Skeletal muscle tissue (tissue), 4 donors: ENCODE data around the gene SAMD3. TPM values are rescaled to one million over a fixed set of nuclear protein-coding genes. Genes with fewer than 3 reads are reported as not detected.
"Not testable (repeated sequence)": the region's sequence is repeated elsewhere in the genome, so short reads cannot be mapped to it uniquely, and the experiment has no call there.

ENCODE experiments used
- H3K27ac ChIP-seq: one replicate; pipeline ENCODE4 v1.7.0; 2013; ENCODE audit warnings: mild to moderate bottlenecking, low read depth, low read length, inconsistent platforms
- H3K27me3 ChIP-seq, 3 donors: one replicate each; pipeline ENCODE4 v1.7.0; 2013; ENCODE audit warnings: low read length in 3 of 3; ENCODE audit not compliant: control insufficient read depth in 3 of 3, insufficient read depth in 3 of 3
- H3K36me3 ChIP-seq, 3 donors: one replicate each; pipeline ENCODE4 v1.7.0; 2013; ENCODE audit warnings: low read length in 3 of 3; ENCODE audit not compliant: control insufficient read depth in 3 of 3, insufficient read depth in 3 of 3
- H3K4me1 ChIP-seq, 3 donors: one replicate each; pipeline ENCODE4 v1.7.0; 2013; ENCODE audit warnings: low read length in 3 of 3, mild to moderate bottlenecking in 3 of 3; ENCODE audit not compliant: control insufficient read depth in 3 of 3, insufficient read depth in 3 of 3
- H3K4me3 ChIP-seq, 3 donors: one replicate each; pipeline ENCODE4 v1.7.0; 2013; ENCODE audit warnings: low read length in 3 of 3
- H3K9ac ChIP-seq, 3 donors: one replicate each; pipeline ENCODE4 v1.7.0; 2013; ENCODE audit warnings: low read length in 3 of 3, mild to moderate bottlenecking in 3 of 3, moderate library complexity in 2 of 3, low read depth in 1 of 3
- H3K9me3 ChIP-seq, 3 donors: one replicate each; pipeline ENCODE4 v1.7.0; 2013; ENCODE audit warnings: low read length in 3 of 3; ENCODE audit not compliant: control insufficient read depth in 3 of 3
- total RNA-seq: library from RNA; depleted of rRNA; stranded (reverse); fragments of >200 nt; gene quantifications from one replicate; pipeline ENCODE4 v1.2.3, GENCODE V29; 2014
- donor health status: Osteomylitis.

SAMD3 gene, protein sequence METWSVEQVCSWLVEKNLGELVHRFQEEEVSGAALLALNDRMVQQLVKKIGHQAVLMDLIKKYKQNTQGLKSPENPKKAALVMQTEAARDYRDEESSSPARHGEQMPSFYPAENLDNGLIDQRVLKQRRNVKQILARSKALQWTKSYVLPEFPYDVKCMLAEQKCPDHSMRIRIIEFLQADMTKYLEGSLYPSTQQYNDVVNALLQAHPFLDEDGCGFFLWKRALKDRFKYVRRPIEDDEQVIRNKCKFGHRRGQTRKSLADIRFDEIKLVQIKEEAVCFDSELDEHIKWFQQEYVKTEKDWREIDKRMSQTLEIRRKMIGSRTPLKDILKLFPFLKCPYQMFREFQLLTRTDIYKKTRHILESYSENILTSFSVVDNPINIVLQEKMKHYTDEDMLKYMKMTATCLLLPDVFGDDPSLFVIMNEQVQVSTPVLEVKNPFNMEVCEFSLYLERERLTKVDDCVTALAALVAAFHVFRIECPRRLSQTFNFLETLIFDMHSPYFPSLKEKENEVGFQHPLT
- 8.9 TPM for total RNA-seq

DNA sequence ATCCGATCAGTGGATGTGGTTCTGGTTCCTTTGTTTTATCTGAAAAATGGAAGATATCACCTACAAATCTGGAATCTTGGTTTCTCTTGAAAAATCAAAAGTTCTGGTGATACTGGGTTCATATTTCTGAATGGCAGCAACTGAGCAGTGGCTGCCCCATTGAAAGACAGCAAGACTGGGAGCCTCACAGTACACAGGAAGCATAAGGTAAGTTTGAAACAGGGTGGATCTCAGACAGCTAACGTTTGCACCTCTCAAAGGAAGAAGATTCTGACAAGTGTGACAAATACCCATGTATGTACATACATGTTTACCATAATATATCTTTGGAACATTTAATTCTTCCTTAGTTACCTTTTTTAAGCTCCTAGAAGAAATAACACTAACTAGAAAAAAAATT is at the start of gene SAMD3:
TSS of gene SAMD3 (minus strand) at position 177 of the 400 bp plus-strand sequence. CDS start 7,678 bp downstream, outside the sequence.
- no peaks in the 10 kb centered on the region for H3K36me3 ChIP-seq
- H3K4me3 ChIP-seq = no peak within 1 kb of the TSS
- no peaks in the 10 kb centered on the region for H3K9me3 ChIP-seq
- H3K27me3 ChIP-seq = peaks cover 0 to 4% (median 0%) of the 10 kb centered on the region in 3 donors
- H3K9ac ChIP-seq = no peak within 1 kb of the TSS
- H3K4me1 ChIP-seq = no peaks in the 10 kb centered on the region
- H3K27ac ChIP-seq = no peak within 1 kb of the TSS

DNA sequence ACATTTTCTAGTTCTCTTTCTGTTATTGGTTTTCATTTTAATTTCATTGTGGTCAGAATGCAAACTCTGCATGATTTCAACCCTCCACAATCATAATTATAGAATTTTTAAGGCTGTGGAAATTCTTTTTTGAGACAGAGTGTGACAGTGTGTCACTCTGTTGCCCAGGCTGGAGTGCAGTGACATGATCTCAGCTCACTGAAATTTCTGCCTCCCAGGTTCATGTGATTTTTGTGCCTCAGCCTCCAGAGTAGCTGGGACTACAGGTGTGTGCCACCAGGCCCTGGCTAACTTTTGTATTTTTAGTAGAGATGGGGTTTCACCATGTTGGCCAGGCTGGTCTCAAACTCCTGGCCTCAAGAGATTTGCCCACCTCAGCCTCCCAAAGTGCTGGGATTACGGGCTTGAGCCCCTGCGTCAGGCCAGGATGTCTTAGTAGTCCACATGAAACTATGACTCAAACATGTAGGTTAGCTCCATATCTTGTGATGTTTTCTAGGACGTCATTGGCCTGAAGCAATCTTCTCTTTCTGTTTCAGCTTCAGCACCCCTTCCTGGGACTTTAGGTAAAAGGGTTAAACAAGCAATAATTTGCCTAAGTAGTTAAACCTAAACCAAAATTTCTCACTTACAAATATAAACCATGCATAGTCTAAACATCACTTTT is 47.4 kb upstream of the SAMD3 start:
- peaks cover 0 to 4% (median 0%) of the 10 kb centered on the region in 3 donors for H3K9me3 ChIP-seq
- no peak overlapping the region for H3K9ac ChIP-seq
- H3K36me3 ChIP-seq = no peaks in the 10 kb centered on the region
- H3K4me1 ChIP-seq = no peaks in the 10 kb centered on the region
- no peaks in the 10 kb centered on the region for H3K27me3 ChIP-seq
- no peak overlapping the region for H3K4me3 ChIP-seq
- H3K27ac ChIP-seq = no peak overlapping the region

DNA sequence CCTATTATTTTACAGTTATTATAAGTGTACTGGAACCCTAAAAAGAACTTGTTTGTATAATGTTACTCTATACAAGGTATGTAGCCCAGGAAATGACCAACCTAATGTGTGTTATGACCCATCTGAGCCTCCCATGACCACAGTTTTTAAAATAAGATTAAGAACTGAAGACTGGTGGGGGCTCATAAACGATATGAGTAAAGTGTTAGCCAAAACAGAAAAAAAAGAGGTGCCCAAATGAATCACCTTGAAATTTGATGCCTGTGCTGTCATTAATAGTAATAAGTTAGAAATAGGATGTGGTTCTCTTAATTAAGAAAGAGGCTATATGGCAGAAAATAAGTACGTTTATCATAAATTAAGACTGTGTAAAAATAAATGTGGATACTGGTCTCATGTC is 42.8 kb upstream of the SAMD3 start:
- H3K27me3 ChIP-seq, H3K36me3 ChIP-seq, H3K9ac ChIP-seq, H3K4me1 ChIP-seq, H3K27ac ChIP-seq, H3K9me3 ChIP-seq, H3K4me3 ChIP-seq: not testable (repeated sequence)

DNA sequence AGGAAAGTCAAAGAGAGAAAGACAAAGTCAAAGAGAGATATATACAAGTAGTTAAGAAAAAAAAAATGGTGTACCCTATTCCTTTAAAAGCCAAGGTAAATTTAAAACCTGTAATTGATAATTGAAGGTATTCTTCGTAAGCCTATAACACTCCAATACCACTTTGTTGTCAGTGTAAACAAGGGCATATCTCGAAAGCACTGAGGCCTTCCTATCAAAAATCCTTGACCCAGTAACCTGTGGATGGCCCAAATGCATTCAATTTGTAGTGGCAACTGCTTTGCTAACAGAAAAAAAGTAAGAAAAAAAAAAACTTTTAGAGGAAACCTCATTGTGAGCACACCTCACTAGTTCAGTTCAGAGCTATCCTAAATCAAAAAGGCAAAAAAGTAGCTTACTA is 39.3 kb upstream of the SAMD3 start:
- Histone ChIP-seq H3K9ac (no peak overlapping the region), H3K27me3 (no peaks in the 10 kb centered on the region), H3K9me3 (no peaks in the 10 kb centered on the region), H3K4me3 (no peak overlapping the region), H3K36me3 (no peaks in the 10 kb centered on the region), H3K4me1 (no peaks in the 10 kb centered on the region), H3K27ac (no peak overlapping the region)

DNA sequence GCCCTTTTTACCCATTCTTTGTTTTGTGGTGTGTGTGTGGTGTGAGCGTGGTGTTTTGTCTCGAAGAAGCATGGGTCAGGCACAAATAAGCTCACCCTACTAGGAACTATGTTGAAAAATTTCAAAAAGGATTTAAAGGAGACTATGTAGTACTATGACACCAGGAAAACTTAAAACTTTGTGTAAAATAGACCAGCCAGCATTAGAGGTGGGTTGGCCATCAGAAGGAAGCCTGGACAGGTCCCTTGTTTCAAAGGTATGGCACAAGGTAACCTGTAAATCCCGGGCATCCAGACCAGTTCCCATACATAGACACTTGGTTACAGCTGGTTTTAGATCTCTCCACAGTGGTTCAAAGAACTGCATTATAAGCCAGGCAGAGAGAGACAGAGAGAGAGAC is 38.8 kb upstream of the SAMD3 start:
- H3K4me1 ChIP-seq, H3K4me3 ChIP-seq, H3K27me3 ChIP-seq, H3K9ac ChIP-seq, H3K36me3 ChIP-seq, H3K27ac ChIP-seq, H3K9me3 ChIP-seq: not testable (repeated sequence)

DNA sequence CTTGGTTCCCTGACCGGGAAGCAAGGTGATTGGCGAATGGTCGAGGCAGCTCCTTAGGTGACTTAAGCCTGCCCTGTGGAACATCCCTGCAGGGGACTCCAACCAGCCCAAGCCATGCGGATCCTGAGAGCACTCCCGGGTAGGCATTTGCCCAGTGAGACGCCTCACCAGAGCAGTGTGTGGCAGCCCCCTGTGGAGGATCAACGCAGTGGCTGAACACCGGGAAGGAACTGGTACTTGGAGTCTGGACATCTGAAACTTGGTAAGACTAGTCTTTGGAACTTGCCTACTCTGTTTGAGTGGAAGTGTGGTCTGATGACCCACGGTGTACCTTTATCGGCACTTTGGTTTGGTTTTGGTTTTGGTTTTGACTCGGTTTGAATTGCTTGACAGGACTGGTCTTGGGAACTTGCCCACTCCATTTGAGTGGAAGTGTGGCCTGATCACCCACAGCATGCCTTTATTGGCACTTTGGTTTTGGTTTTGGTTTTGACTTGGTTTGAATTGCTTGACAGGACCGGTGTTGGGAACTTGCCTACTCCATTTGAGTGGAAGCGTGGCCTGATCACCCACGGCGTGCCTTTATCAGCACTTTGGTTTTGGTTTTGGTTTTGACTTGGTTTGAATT is 38.0 kb upstream of the SAMD3 start:
- H3K4me1 ChIP-seq, H3K27ac ChIP-seq, H3K27me3 ChIP-seq, H3K4me3 ChIP-seq, H3K36me3 ChIP-seq, H3K9ac ChIP-seq, H3K9me3 ChIP-seq: not testable (repeated sequence)

DNA sequence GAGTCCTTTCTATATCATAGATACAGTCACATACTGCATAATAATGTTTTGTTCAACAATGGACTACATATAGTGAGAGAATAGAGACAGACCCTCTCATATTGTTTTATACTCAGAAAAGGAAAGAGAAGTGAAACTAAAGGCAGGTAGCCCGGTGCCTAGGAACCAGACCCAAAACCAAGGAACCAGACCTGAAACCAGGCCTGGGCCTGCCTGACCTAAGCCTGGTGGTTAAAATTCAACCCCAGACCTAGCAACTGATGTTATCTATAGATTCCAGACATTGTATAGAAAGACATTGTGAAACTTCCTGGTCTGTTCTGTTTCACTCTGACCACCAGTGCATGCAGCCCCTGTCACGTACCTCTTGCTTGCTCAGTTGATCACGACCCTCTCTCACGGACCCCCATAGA is 37.3 kb upstream of the SAMD3 start:
- H3K9me3 ChIP-seq, H3K9ac ChIP-seq, H3K27ac ChIP-seq, H3K4me3 ChIP-seq, H3K27me3 ChIP-seq, H3K36me3 ChIP-seq, H3K4me1 ChIP-seq: not testable (repeated sequence)

DNA sequence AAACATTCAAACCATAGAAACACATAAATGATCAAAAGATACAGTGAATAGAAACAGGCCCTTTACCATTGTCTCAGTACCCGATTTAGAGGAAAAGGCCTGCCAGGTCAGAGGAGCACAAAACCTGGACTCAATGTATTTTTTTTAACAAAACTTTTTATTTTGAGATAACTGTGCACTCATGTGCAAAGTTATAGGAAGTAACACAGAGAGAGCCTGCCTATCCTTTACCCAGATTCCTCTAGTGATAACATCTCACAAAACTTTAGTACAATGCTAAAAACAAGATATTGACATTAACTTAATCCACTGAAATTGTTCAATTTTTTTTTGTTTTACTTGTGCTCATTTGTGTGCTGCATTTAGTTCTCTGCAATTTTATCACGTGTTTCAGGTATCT is 36.8 kb upstream of the SAMD3 start:
- no peak overlapping the region for H3K9ac ChIP-seq
- H3K36me3 ChIP-seq = no peaks in the 10 kb centered on the region
- H3K4me1 ChIP-seq = no peaks in the 10 kb centered on the region
- no peak overlapping the region for H3K27ac ChIP-seq
- no peaks in the 10 kb centered on the region for H3K9me3 ChIP-seq
- H3K27me3 ChIP-seq = no peaks in the 10 kb centered on the region
- no peak overlapping the region for H3K4me3 ChIP-seq

DNA sequence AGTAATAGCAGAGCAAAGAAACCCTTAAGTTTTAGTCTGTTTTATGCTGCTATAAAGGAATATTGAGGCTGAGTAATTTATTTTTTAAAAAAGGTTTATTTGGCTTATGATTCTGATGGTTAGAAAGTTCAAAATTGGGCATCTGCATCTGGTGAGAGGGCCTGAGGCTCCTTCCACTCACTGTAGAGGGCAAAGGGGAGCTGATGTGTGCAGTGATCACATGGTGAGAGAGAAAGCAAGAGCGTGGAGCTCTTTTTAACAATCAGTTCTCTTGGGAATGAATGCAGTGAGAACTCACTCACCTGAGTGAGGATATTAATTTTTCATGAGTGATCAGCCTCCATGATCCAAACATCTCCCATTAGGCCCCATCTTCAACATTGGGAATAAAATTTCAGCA is 36.4 kb upstream of the SAMD3 start:
- H3K27ac ChIP-seq = no peak overlapping the region
- H3K27me3 ChIP-seq = no peaks in the 10 kb centered on the region
- H3K4me1 ChIP-seq = no peaks in the 10 kb centered on the region

More for the DNA sequence above, 36.4 kb upstream of the SAMD3 start:
- no peak overlapping the region for H3K9ac ChIP-seq
- H3K4me3 ChIP-seq = no peak overlapping the region
- no peaks in the 10 kb centered on the region for H3K36me3 ChIP-seq
- H3K9me3 ChIP-seq = no peaks in the 10 kb centered on the region
